Retina (tissue), 1 donor: Measurements from ENCODE around the gene ZNF407.

Experiments used
- DNase-seq: peaks from one replicate; pipeline ENCODE4 v3.0.0-alpha.2; 2016

ZNF407 gene

DNA sequence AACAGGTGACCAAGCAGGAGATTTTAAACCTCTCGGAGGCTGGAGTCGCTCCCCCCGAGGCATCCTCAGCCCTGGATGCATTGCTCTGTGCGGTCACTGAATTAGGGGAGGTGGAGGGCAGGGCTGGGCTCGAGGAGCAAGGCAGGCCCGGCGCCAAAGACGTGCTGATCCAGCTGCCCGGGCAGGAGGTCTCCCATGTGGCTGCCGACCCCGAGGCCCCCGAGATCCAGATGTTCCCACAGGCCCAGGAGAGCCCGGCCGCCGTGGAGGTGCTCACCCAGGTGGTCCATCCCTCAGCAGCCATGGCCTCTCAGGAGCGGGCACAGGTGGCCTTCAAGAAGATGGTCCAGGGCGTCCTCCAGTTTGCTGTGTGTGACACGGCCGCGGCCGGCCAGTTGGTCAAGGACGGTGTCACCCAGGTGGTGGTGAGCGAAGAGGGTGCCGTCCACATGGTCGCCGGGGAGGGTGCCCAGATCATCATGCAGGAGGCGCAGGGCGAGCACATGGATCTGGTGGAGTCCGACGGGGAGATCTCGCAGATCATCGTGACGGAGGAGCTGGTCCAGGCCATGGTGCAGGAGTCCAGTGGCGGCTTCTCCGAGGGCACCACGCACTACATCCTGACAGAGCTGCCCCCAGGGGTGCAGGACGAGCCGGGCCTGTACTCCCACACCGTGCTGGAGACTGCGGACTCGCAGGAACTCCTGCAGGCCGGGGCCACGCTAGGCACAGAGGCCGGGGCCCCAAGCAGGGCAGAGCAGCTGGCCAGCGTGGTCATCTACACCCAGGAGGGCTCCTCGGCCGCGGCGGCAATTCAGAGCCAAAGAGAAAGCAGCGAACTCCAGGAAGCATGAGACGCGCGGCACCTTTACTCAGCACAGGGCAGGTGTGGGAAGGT lies 466.2 kb downstream of the ZNF407 start:
- DNase-seq, result no peak

DNA sequence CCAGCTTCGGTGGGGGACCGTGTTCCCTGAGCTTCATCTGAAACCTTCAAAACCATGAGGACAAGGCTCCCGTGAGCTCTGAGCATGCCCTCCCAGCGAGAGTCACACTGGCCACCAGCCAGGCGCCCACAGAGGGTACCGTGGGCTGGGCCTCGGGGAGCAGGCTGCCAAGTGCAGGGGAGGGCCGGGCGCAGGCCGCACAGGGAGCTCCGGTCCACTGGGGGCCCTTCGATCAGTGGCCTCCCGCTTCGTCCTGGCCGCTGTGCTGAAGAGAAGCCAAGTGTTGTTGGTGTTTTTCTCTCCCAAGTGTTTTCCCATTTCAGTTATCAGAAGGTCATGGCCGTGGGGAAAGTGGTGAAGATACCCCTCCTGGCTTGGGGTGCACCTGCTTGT lies 466.8 kb downstream of the ZNF407 start:
- DNase-seq, result no peak

- DNase-seq, result no peak
Measured at GRCh38 chr18:75065251-75066000, 467.8 kb downstream of the ZNF407 start.

DNA sequence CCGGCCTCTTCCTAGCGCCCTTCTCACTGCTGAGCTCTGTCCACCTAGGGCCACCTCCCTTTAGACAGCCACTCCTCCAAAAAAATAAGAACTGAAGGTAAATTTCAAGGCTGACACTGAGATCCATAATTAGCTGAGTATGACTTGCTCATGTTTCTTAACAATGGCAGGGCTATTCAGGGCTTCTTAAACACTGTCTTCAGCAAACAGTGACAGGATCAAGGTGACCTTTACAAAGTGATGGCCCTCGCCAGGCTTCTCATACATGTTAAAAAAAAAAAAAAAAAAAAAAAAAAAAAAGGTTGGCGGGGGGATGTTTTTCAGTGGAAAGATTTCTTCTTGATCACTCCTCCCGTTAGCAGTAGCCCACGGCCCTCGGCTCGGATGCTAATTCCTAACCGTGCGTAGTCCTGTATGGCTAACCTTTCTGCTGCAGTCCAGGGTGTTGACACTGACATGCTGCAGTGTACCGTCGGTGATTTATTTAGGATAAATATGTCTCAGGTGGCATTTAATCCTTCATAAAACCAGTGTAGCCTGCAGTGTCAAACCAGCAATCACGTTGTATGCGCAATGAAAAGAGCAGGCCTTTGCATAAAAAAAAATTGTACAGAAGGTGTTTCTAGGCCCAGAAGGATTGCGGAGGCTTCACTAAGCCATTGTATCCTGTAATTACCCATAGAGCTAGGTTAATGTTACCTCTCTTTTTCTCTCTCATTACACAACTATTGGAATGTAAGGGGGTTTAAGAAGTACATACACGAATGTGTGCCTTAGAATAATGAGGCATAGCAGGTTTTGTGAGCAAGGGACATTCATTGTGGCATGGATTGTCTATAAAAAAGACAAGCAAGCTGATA lies 468.6 kb downstream of the ZNF407 start:
- DNase-seq, result no peak

DNA sequence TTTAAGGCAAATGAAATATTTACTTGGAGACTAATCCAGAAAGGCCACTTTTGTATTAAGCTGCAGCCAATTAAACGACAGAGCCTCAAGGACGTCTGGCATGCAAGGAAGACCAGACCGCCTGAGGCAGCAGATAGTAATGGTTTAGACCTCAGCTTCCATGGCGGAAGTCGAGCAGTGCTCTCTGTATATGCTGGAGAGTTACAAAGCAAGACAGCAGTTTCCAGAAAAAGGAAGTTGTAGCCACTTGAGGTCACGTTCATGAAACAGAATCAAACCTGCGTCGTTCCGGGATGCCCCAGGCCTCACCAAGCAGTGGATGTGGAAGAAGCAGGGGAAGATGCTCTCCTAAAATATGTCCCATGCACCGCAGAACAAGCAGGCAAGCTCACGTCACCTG lies 469.3 kb downstream of the ZNF407 start:
- DNase-seq, result no peak

- DNase-seq, result no peak
Measured at GRCh38 chr18:75067996-75068645, 470.5 kb downstream of the ZNF407 start.

DNA sequence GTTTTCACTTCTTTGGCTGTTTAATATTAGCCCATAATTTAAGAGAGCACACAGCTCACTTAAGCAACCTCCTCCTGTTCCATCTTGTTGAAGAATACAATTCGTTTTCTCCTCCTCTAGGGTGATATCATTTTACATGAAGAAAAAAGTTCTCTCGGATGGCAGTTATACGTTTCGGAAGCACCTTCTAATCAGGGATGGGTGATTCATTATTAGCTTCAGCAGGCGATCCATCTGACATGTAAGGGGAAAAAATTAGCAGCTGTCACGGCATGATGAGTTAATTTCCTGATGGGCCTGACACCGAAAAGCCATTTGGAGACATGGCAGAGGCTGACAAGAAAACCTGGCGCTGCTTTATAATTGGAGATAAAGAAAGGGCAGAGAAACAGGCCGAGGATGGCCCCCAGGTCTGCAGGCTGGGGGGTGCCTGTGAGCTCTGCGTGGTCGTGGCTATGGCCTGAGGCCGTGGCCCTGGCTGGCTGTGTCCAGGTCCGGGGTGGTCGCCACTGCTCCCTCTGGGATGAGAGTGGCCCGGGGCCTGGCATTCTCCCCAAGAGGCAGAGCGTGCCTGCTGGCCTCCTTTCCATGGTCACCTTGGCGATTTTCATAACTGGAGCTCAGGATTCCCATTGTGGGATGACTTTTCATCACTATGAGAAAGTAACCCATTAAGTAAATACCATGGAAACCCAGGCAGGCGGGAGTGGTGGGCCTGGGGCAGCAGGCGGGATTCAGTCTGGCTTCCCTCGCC lies 471.2 kb downstream of the ZNF407 start:
- DNase-seq, result peak; percentile 32

- DNase-seq, result no peak
Measured at GRCh38 chr18:75070235-75070624, 472.6 kb downstream of the ZNF407 start.

GRCh38 chr18:75070625-75071483 lies 473.2 kb downstream of the ZNF407 start:
- DNase-seq, result no peak

- DNase-seq, result no peak
Measured at GRCh38 chr18:75071484-75071785, 473.8 kb downstream of the ZNF407 start.

- DNase-seq, result no peak
Measured at GRCh38 chr18:75071866-75072671, 474.4 kb downstream of the ZNF407 start.

- no peak for DNase-seq
Measured at GRCh38 chr18:75072672-75073371, 475.2 kb downstream of the ZNF407 start.

DNA sequence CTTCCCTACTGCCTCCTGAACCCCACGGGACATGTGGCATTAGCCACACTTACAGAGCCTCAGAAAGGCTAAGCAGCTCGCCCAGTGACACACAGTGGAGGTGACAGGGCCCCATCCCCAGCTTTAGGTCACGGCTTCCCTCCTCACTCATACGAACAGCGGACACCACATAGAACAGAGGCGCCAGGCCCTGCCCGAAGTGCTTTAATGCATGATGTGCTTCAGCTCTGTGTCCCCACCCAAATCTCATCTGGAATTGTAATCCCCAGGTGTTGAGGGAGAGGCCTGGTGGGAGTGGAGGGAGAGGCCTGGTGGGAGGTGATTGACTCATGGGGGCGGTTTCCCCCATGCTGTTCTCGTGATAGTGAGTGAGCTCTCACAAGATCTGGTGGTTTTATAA lies 476.0 kb downstream of the ZNF407 start:
- no peak for DNase-seq

GRCh38 chr18:75074196-75075015 lies 476.7 kb downstream of the ZNF407 start:
- no peak for DNase-seq

DNA sequence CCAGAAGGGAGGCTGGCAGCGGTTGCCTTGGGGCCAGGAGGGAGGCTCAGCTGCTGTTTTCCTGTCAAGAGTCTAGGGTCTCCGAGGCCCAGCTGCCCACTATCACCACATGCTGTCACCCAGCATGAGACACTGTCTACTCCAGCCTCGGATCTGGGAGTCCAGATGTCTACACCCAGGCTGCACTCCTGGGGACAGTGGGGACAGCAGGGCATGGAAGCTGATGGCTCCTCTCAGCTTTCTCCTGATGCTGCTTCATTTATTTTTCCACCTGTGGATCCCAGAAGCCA lies 477.3 kb downstream of the ZNF407 start:
- DNase-seq, result no peak

DNA sequence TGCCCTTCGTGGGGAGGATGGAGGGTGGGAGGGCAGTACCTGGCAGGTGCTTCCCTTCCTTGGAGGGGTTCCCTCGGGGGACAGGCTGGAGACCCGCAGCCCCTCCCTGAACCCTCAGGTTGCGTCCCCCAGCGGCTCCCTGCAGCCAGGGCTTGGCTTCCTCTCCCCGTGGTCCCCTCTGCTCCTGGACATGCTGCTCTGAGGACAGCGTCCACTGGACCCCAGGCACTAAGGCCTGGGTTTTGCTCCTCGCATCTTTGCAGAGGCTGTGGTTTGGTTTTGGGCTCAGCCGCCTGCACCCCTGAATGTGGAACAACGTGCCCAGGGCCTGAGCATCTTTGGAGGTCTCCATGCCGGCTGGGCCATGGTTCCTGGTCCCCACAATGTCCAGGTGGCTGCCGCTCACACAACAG lies 477.8 kb downstream of the ZNF407 start:
- DNase-seq, result no peak

DNA sequence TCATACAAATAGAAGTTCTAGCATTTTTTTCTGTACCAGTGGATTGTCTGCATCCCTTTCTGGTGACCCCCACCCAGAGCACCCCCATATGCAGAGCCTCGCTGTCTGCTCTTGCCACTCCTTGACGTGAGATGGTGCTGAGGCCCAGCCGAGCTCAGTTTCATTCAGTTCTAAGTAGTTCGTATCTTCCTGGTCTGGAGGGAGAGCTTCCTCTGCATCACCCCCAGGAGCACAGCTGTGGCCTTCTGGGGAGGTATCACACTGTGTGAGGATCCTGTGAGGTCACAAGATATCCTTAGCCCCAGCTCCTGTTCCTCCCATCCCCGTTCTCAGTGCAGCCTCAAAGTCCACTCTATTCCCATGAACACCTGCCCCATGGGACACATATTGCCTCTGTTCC lies 478.6 kb downstream of the ZNF407 start:
- no peak for DNase-seq

- DNase-seq, result no peak
Measured at GRCh38 chr18:75081486-75081885, 483.8 kb downstream of the ZNF407 start.

- DNase-seq, result no peak
Measured at GRCh38 chr18:75083131-75083530, 485.5 kb downstream of the ZNF407 start.
